ENCODE data around the gene L3MBTL1.

Gene L3MBTL1

DNA sequence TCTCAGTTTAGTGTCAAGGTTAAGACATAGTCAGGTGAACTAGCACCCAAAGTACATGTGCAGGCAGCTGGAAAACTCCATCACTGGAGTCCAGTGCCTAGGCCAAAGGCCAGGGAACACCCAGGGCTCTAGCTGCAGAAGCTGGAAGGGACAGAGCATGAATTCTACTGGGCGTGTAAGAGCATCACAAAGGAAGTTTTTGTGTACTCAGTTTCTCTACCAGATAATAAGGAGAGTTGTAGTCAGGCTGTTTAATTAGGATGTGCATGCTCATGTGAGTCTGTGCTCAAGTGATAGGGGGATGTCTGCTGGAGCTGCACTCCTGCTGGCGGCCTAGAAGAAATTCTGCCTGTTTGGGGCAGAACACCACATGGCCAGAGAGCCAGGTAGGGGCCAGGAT lies 8.1 kb downstream of the L3MBTL1 start:
- peak; percentile 27 to 46 for DNase-seq
- no peak for TF ChIP-seq GATA1 (IDR thresholded peaks at IDR 0.05; ENCODE audit: low read depth, low read length)

- peak in 1 of 2 experiments; percentile 50 for DNase-seq
- TF ChIP-seq GATA1 (IDR thresholded peaks at IDR 0.05; ENCODE audit: low read depth, low read length) (no peak), POLR2A (IDR thresholded peaks at IDR 0.05; ENCODE audit: low read length) (no peak)
Measured at GRCh38 chr20:43516251-43516824, 8.8 kb downstream of the L3MBTL1 start.

DNA sequence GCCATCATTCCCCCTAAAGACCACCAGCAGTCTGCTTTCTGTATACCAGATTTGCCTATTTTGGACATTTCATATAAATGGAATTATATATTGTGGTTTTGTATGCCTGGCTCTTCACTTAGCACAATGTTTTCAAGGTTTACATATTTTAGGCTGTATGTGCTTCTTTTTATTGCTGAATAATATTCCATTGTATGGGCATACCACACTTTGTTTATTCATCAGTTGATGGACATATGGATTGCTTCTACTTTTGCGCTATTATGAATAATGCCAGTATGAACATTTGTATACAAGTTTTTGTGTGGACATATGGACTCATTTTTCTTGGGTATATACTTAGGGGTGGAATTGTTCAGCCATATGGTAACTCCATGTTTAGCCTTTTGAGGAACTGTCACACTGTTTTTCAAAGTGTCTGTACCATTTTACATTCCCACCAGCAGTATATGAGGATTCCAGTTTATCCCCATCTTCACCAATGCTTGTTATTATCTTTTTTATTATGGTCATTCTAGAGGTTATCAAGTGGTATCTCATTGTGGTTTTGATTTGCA lies 12.7 kb downstream of the L3MBTL1 start:
- TF ChIP-seq GATA1 (IDR thresholded peaks at IDR 0.05; ENCODE audit: low read depth, low read length) (no peak), POLR2A (IDR thresholded peaks at IDR 0.05; ENCODE audit: low read length) (no peak)

DNA sequence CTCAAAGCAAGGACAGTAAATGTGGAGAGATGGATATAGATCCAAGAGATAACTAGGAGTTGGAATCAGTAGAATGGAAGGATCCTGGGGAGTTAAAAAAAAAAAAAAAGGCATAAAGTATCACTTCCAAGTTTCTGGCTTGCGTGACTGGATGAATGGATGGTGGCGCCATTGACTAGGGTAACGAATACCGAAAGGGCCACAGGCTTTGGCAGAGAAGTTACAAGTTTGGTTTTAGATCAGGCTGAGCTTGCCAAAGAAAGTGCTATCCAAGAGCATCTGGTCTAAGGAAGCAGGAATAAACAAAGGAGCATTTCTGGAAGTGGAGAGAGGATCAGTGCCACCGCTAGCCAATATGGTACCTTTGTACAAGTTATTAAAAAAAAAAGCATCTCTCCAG lies 17.5 kb downstream of the L3MBTL1 start:
- no peak for DNase-seq
- no peak for TF ChIP-seq GATA1 (IDR thresholded peaks at IDR 0.05; ENCODE audit: low read depth, low read length)
- no peak for TF ChIP-seq POLR2A (IDR thresholded peaks at IDR 0.05; ENCODE audit: low read length)

More for the DNA sequence above, 12.7 kb downstream of the L3MBTL1 start:
- no peak for DNase-seq

- no peak for TF ChIP-seq GATA1 (IDR thresholded peaks at IDR 0.05; ENCODE audit: low read depth, low read length)
- TF ChIP-seq POLR2A (IDR thresholded peaks at IDR 0.05; ENCODE audit: low read length), result no peak
- DNase-seq, result no peak
Measured at GRCh38 chr20:43528258-43528875, 20.9 kb downstream of the L3MBTL1 start.

DNA sequence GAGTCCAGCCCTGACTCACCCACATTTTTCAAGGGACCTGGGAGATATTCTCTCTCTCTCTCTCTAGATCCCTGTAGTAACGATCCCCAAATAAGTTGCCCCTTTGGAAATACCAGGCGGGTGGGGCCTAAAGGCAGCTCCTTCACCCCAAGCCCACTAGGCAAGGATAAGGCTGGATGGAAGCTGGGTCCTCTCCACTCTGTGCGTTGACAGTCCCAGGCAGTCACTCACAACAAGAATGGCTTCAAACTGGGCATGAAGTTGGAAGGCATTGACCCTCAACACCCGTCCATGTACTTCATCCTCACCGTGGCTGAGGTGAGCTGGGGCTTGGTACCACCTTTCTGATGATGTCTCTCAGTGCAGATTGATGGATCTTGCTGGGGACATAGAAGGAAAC lies 21.6 kb downstream of the L3MBTL1 start:
- DNase-seq, result no peak

GRCh38 chr20:43529457-43530153 lies 22.1 kb downstream of the L3MBTL1 start:
- TF ChIP-seq GATA1 (IDR thresholded peaks at IDR 0.05; ENCODE audit: low read depth, low read length) (no peak), POLR2A (IDR thresholded peaks at IDR 0.05; ENCODE audit: low read length) (no peak)
- DNase-seq, result no peak

More for the DNA sequence above, 21.6 kb downstream of the L3MBTL1 start:
- no peak for TF ChIP-seq GATA1 (IDR thresholded peaks at IDR 0.05; ENCODE audit: low read depth, low read length)
- TF ChIP-seq POLR2A (IDR thresholded peaks at IDR 0.05; ENCODE audit: low read length), result no peak

DNA sequence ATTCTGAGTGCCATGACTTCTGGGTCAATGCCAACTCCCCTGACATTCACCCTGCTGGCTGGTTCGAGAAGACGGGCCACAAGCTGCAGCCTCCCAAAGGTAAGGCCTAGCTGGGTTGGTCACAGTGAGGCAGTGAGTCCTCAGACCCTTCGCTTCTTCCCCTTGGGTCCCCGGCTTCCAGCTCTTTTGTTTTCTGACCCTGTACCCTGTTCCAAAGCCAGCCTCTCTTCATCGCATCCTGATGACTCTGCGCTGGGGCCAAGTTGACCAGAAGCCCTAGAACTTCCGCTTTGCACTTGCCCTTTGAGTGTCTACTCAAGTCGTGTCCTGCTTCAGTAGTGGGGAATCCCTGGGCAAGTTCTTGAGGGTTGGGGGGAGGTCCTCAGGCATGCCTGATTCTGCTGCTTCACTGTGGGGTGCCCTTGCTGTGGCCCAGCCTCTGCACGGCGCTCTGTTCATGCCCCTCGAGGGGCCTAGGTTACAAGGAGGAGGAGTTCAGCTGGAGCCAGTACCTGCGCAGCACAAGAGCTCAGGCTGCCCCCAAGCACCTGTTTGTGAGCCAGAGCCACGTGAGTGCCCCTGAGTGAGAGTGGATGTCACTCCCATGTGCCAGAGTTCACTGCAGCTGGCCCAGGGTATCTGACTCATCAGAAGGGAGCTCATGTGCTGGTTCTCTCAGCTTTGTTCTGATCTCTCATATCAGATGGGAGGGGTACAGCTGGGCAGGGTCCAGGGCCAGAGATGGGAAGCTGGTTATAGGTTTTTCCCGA lies 23.0 kb downstream of the L3MBTL1 start:
- TF ChIP-seq GATA1 (IDR thresholded peaks at IDR 0.05; ENCODE audit: low read depth, low read length) (no peak), POLR2A (IDR thresholded peaks at IDR 0.05; ENCODE audit: low read length) (no peak)
- peak; percentile 12 for DNase-seq

GRCh38 chr20:43531091-43531443 lies 23.6 kb downstream of the L3MBTL1 start:
- no peak for DNase-seq
- TF ChIP-seq POLR2A (IDR thresholded peaks at IDR 0.05; ENCODE audit: low read length) (no peak), GATA1 (IDR thresholded peaks at IDR 0.05; ENCODE audit: low read depth, low read length) (no peak)

GRCh38 chr20:43532416-43533055 lies 25.0 kb downstream of the L3MBTL1 start:
- no peak for TF ChIP-seq GATA1 (IDR thresholded peaks at IDR 0.05; ENCODE audit: low read depth, low read length)
- no peak for TF ChIP-seq POLR2A (IDR thresholded peaks at IDR 0.05; ENCODE audit: low read length)
- DNase-seq, result no peak

- no peak for DNase-seq
- TF ChIP-seq GATA1 (IDR thresholded peaks at IDR 0.05; ENCODE audit: low read depth, low read length) (no peak), POLR2A (IDR thresholded peaks at IDR 0.05; ENCODE audit: low read length) (no peak)
Measured at GRCh38 chr20:43533060-43533459, 25.6 kb downstream of the L3MBTL1 start.

GRCh38 chr20:43534016-43534415 lies 26.5 kb downstream of the L3MBTL1 start:
- TF ChIP-seq POLR2A (IDR thresholded peaks at IDR 0.05; ENCODE audit: low read length) (no peak), GATA1 (IDR thresholded peaks at IDR 0.05; ENCODE audit: low read depth, low read length) (no peak)
- no peak for DNase-seq

- TF ChIP-seq GATA1 (IDR thresholded peaks at IDR 0.05; ENCODE audit: low read depth, low read length) (no peak), POLR2A (IDR thresholded peaks at IDR 0.05; ENCODE audit: low read length) (no peak)
- DNase-seq, result no peak
Measured at GRCh38 chr20:43534791-43535350, 27.4 kb downstream of the L3MBTL1 start.

Data from erythroblast (primary cell).